SU-DHL-6 (cell line): Measurements from ENCODE around the gene XCL1.
"Not testable (repeated sequence)": the region's sequence is repeated elsewhere in the genome, so short reads cannot be mapped to it uniquely, and the experiment has no call there.

Experiments
- H2AFZ ChIP-seq: fragments of 200-600 bp; sonication (generic); 2 replicates; pipeline ENCODE4 v1.6.1; 2014; ENCODE audit warnings: low read depth, mild to moderate bottlenecking, moderate library complexity, mixed read lengths, antibody characterized with exemption, low read length; ENCODE audit not compliant: severe bottlenecking
- H3F3A ChIP-seq: fragments of 200-600 bp; shearing (Covaris generic); 2 replicates; pipeline ENCODE4 v1.6.0; 2016; ENCODE audit warnings: antibody characterized with exemption, mild to moderate bottlenecking; ENCODE audit not compliant: insufficient read depth
- H3K27ac ChIP-seq: fragments of 200-600 bp; sonication (generic); 2 replicates; pipeline ENCODE4 v1.5.1; 2016; ENCODE audit warnings: low read depth, mild to moderate bottlenecking, low read length, moderate library complexity, mixed read lengths
- H3K27me3 ChIP-seq: fragments of 200-600 bp; sonication (generic), shearing (Covaris generic); 2 replicates; pipeline ENCODE4 v1.6.0; 2014; ENCODE audit warnings: mild to moderate bottlenecking, low read length
- H3K36me3 ChIP-seq: fragments of 200-600 bp; sonication (generic); 2 replicates; pipeline ENCODE4 v1.6.1; 2014; ENCODE audit warnings: mild to moderate bottlenecking, low read length, mixed read lengths
- H3K4me2 ChIP-seq: fragments of 300-600, 200-600 bp; shearing (Covaris generic), sonication (generic); 2 replicates; pipeline ENCODE4 v1.6.0; 2014; ENCODE audit warnings: low read length, low read depth, mild to moderate bottlenecking; ENCODE audit not compliant: poor library complexity, severe bottlenecking
- H3K4me3 ChIP-seq: fragments of 200-600 bp; sonication (generic); 2 replicates; pipeline ENCODE4 v1.5.1; 2014; ENCODE audit warnings: antibody characterized with exemption, low read length, mild to moderate bottlenecking, mixed read lengths; ENCODE audit not compliant: insufficient read depth, poor library complexity, severe bottlenecking
- H3K79me2 ChIP-seq: fragments of 200-600 bp; sonication (generic); 2 replicates; pipeline ENCODE4 v1.6.1; 2014; ENCODE audit warnings: mild to moderate bottlenecking, low read length, moderate library complexity; ENCODE audit not compliant: insufficient read depth
- H3K9ac ChIP-seq: fragments of 200-600 bp; sonication (generic); 2 replicates; pipeline ENCODE4 v1.7.0; 2014; ENCODE audit warnings: mild to moderate bottlenecking, low read length
- H3K9me2 ChIP-seq: fragments of 200-600 bp; sonication (generic); replicated peaks from 2 replicates; pipeline ENCODE4 v1.6.1; 2014; ENCODE audit warnings: low read length; ENCODE audit not compliant: insufficient read depth
- H3K9me3 ChIP-seq: fragments of 200-600 bp; sonication (generic); 2 replicates; pipeline ENCODE4 v1.6.1; 2014; ENCODE audit warnings: low read length, mixed read lengths; ENCODE audit not compliant: insufficient read depth
- H4K20me1 ChIP-seq: fragments of 200-600 bp; sonication (generic); 2 replicates; pipeline ENCODE4 v1.6.1; 2014; ENCODE audit warnings: low read depth, mild to moderate bottlenecking, antibody characterized with exemption, low read length, moderate library complexity, mixed read lengths
- CTCF ChIP-seq: fragments of 200-600 bp; sonication (generic); IDR thresholded peaks from one replicate; pipeline ENCODE4 v1.5.1; 2017; ENCODE audit warnings: antibody characterized with exemption, mild to moderate bottlenecking, low read length, moderate library complexity; ENCODE audit not compliant: insufficient read depth, poor library complexity, severe bottlenecking
- EZH2phosphoT487 ChIP-seq: fragments of 200-600 bp; sonication (generic), shearing (Covaris generic); conservative IDR thresholded peaks from 2 replicates; pipeline ENCODE4 v1.6.1; 2018; ENCODE audit warnings: mild to moderate bottlenecking, antibody characterized with exemption, low read length, moderate library complexity, mixed read lengths

The XCL1 gene

GRCh38 chr1:168572633-168573032 lies 3.8 kb upstream of the XCL1 start:
- no peak overlapping the region for H2AFZ ChIP-seq
- no peak for TF ChIP-seq CTCF
- no peak for TF ChIP-seq EZH2phosphoT487
- no peaks in the 10 kb centered on the region for H3K79me2 ChIP-seq
- H3K27me3 ChIP-seq: no peaks in the 10 kb centered on the region
- H3F3A ChIP-seq: no peaks in the 10 kb centered on the region
- H3K36me3 ChIP-seq: no peaks in the 10 kb centered on the region
- H3K9ac ChIP-seq: no peak overlapping the region
- H3K4me3 ChIP-seq: no peak overlapping the region
- H3K4me2 ChIP-seq: no peak overlapping the region
- H3K9me2 ChIP-seq: no peaks in the 10 kb centered on the region
- no peaks in the 10 kb centered on the region for H4K20me1 ChIP-seq
- no peak overlapping the region for H3K27ac ChIP-seq
- H3K9me3 ChIP-seq: no peaks in the 10 kb centered on the region

DNA sequence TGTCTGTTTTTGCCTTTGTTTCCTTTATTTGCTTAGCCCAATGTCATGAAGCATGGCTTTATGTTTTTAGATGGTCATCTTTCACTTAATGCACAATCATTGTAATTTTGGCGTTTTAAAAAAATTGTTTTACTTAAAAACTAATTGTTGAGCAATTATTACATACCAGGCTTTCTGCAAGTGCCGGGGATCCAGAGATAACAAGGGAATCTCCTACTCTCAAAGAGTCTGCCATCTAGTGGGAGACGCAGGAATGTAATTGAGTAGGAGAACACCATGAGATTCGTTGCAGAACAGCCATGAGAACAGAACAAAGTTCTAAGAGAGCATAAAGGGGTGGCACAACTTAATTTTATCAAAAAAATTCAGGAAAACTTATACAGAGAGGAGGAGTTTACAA lies 2.2 kb upstream of the XCL1 start:
- H3K79me2 ChIP-seq, H3K4me2 ChIP-seq, H3K9me2 ChIP-seq, H3K9ac ChIP-seq, H3K4me3 ChIP-seq, H3K9me3 ChIP-seq, H3F3A ChIP-seq, H2AFZ ChIP-seq, H3K27ac ChIP-seq, H3K27me3 ChIP-seq, H4K20me1 ChIP-seq, H3K36me3 ChIP-seq: not testable (repeated sequence)

DNA sequence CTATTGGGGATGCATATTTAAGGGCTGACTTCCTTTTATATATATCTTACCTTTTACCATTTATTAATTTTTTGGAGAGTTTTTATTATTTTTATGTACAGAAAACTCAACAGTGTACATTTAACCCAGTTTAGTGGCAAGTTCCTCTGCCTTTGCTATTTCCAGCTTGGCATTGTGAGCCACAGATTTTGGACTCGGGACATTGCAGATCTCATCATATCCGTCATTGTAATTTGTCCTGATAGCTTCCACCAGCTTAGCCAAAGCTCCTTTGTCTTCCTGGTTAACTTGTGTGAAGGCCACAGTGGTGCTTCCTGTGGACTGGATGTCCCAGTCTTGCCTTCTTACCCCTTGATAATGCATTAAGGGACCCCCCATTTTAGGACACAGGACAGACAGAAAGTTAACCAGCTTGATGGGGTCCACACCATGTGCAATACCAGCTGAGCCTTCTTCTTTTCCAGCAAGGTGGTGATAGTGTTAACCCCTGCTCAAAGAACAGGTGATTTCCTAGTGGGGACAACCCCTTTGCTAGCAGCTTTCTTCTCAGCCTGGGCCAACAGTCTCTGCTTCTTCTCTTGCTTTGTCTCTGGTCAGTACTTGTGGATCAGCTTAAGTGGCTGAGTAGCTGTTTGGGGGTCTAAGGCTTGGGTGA lies 2.3 kb downstream of the XCL1 start:
- not testable (repeated sequence) for H3K9ac ChIP-seq, H3K4me2 ChIP-seq, H3K4me3 ChIP-seq, H3K9me2 ChIP-seq, H3K36me3 ChIP-seq, H2AFZ ChIP-seq, H3K9me3 ChIP-seq, H4K20me1 ChIP-seq, H3K27me3 ChIP-seq, H3K79me2 ChIP-seq, H3F3A ChIP-seq, H3K27ac ChIP-seq

- H3K9ac ChIP-seq, H3K27me3 ChIP-seq, H3F3A ChIP-seq, H3K36me3 ChIP-seq, H3K9me3 ChIP-seq, H3K79me2 ChIP-seq, H3K9me2 ChIP-seq, H3K4me2 ChIP-seq, H3K27ac ChIP-seq, H4K20me1 ChIP-seq, H3K4me3 ChIP-seq, H2AFZ ChIP-seq: not testable (repeated sequence)
Measured at GRCh38 chr1:168580290-168580689, 3.9 kb downstream of the XCL1 start.

DNA sequence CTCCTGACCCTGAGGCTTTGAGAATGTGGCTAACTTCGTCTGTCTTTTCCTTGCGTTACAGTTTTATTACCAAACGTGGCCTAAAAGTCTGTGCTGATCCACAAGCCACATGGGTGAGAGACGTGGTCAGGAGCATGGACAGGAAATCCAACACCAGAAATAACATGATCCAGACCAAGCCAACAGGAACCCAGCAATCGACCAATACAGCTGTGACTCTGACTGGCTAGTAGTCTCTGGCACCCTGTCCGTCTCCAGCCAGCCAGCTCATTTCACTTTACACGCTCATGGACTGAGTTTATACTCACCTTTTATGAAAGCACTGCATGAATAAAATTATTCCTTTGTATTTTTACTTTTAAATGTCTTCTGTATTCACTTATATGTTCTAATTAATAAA lies 4.6 kb downstream of the XCL1 start:
- not testable (repeated sequence) for H3K36me3 ChIP-seq, H3K9me2 ChIP-seq, H3K27ac ChIP-seq, H3K4me2 ChIP-seq, H3K9me3 ChIP-seq, H3K9ac ChIP-seq, H3K27me3 ChIP-seq, H3K4me3 ChIP-seq, H2AFZ ChIP-seq, H3K79me2 ChIP-seq, H4K20me1 ChIP-seq, H3F3A ChIP-seq
